NOMO-1 treated with DMSO at 0.1 percent for 48 hours (cell line): Measurements from ENCODE around the gene NMBR.
"Not testable (repeated sequence)": the region's sequence is repeated elsewhere in the genome, so short reads cannot be mapped to it uniquely, and the experiment has no call there.

Experiments used
- DNase-seq: peaks from one replicate; lab custom pipeline; 2025; ENCODE audit not compliant: unreplicated experiment; lab: John Stamatoyannopoulos, UW

NMBR gene

DNA sequence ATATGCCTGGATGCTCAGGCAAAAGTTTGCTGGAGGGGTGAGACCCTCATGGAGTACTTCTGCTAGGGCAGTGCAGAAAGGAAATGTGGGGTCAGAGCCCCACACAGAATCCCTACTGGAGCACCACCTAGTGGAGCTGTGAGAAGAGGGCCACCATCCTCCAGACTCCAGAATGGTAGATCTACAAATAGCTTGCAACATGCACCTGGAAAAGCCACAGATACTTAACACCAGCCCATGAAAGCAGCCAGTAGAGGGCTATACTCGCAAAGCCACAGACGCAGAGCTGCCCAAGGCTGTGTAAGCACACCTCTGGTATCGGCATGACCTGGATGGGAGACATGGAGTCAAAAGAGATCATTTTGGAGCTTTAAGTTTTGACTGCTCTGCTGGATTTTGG, 74.9 kb downstream of the NMBR start:
- DNase-seq, result no peak

DNA sequence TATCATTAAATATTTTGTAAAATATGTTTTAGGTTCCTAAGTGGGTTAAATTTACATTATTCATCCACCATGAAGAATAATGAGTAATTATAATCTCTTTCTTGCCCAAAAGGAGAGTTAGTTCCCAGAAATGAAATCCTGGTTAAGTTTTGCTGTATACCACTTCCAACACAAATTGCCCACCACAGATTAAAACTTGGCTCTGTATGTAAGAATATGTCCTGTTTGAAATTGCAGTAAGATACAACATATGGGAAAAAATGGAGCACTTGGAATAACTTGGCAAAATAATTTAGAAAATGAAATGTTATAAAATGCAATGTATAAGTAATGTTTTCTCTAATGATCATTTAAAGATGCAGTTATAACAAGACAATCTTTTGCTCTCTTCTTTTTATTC, 78.5 kb downstream of the NMBR start:
- DNase-seq, result no peak

DNA sequence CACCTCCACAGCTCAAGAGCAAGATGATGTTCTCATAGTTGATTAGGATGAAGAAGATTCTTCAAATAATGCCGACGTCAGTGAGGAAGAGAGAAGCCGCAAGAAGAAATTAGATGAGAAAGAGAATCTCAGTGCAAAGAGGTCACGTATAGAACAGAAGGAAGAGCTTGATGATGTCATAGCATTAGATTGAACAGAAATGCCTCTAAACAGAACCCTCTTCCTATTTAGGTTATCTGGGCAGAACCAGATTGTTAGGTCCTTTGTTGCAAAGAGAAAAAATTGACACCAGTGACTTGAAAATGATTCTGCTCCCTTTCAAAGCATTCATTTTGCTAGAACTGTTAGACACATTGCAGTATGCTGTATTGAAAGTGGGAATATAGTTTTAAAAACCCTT, 84.1 kb downstream of the NMBR start:
- DNase-seq, result not testable (repeated sequence)

DNA sequence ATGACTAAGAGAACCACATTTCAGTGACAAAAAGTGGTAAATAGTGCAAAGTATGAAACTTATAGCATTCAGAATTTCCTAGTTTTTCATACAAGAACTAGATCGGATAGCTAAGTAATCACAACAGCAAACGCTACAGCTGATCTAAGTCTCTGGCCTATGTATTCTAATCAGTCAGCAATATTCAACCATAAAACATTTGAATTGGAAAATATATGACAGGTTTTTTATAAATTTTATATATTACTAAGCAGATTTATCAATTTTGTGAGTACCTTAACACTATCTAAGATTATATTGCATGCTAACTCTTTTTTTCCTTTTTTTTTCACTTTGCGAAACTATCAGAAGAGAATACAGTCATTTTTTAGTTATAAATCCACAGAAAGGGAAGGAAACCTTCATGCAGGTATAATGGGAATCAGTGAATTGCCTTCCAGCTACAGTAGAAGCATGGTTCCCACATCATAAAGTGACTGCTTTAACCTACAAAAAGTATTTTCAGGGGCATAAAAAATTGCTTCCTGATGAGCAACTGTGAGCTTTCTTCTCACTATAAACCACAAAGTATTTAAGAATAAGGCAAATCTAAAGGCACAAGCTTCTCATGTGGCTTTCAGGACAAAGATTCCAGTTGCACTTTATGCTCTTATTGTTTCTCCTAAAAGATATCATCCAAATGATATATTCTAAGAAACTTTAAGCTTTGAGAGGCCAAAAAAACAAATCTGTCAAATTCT, 88.2 kb downstream of the NMBR start:
- DNase-seq, result no peak

DNA sequence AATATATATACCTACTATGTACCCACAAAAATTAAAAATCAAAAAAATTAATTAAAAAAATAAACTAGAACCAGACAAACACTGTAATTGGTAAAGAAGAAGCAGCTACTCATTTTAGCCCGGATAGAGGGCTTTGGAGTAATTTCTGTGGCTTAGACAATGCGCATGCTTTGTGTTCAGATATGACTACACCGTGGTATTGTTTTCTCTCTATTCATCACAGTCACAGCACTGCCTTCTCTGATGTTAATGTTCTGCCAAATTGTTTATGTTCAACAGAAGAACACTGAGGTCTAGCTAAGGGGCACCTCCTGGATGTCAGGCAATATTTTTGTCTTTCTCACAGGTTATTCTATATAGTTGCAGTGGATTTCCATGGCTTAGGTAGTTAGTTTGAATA, 91.7 kb downstream of the NMBR start:
- no peak for DNase-seq

DNA sequence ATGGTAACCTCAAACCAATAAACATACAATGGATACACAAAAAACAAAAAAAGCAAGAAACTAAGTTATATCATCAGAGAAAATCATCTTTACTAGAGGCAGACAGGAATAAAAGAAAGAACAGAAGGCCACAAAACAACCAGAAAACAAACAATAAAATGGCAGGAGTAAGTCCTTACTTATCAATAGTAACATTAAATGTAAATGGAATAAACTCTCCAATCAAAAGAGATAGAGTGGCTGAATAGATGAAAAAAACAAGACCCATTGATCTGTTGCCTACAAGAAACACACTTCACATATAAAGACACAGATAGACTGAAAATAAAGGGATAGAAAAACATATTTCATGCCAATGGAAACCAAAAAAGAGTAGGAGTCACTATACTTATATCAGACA, 95.5 kb downstream of the NMBR start:
- no peak for DNase-seq

DNA sequence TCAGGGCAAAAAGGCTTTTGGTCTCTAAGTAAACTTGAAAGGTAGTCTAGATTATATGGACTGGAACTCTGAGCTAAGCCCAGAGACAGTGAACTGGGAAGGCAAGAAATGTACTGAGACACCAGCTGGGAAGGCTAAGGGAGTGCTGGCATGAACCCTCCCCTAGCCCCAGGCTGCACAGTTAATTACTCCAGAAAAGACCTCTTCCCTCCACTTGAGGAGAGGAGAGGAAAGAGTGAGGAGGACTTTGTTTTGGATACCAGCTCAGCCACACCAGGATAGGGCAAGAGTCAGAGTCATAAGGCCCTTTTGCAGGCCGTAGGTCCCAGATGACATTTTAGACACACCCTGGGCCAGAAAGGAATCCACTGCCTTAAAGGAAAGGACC, 98.3 kb downstream of the NMBR start:
- no peak for DNase-seq

DNA sequence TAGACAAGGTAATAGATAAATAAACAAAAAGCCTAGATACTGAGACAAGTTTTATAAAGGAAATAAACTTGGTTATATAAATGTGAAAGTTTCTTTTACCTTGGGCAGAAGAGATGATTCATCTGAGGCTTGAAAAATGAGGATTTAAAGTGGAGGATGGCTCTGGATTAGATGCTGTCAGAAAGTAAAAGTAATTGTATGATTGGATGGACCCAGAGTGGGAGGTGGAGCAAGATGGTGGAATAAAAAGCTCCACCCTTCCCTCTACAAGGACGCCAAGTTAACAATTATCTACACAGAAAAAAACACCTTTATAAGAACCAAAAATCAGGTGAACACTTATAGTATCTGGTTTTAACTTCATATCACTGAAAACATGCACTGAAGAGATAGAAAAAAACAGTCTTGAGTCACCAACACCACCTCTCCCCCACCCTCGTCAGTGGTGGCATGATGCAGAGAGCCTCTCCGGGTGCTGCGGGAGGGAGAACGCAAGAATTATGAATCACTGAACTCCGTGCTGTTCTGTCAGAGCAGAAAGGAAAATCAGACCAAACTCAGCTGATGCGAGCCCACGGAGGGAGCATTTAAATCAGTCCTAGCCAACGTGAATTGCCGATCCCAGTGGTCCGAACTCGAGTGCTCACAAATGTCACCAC, 98.9 kb downstream of the NMBR start:
- no peak for DNase-seq

DNA sequence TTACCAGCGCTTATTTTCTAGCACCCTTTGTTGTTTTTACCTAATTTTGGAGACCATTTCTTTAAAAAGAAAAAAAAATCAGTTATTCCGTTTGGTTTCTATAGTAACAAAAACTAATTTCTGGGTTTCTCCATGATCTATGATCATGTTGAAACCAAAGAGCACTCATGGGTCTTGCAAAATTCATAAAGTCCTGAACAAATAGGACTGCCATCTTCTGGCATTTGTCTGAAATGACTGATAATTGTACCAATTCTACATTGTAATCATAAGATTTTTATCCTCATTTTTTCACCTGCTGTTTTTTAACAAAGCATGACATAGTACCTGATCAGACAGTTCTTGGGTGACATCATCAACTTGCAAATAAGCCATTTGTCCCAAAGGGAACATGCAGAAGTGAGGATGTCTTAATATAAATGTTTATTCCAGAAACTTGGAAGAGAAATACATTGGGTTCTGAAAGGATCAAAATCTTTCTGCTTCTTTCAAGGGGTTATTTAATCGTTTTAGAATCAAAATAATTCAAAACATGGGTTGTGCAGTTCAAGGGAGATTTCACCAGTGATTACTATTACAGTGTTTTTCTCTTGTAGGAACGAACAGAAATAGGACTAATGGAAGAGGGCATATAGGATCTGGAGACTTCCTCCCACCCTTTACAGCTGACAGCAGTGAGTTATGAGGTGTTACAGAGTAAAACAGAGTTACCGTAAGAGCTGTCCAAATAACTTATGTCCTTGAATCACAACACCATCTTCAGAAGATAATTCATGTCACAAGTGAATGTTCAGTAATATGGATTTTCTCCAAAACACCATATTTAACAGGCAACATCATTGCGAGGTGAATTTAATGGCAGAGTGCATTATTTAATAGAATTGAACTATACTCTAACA, 101.3 kb downstream of the NMBR start:
- no peak for DNase-seq

DNA sequence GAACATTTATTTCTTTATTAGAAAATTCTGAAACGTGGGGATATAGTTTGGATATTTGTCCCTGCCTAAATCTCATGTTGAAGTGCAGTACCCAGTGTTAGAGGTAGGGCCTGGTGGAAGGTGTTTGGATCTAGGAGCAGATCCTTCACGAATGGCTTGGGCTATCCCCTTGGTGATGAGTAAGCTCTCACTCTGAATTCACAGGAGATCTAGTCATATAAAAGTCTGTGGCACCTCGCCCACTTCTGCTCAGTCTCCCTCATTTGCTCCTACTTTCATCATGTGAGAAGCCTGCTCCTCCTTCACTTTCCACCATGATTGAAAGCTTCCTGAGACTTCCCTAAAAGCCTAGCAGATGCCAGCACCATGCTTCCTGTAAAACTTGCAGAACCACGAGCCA, 111.0 kb downstream of the NMBR start:
- no peak for DNase-seq

DNA sequence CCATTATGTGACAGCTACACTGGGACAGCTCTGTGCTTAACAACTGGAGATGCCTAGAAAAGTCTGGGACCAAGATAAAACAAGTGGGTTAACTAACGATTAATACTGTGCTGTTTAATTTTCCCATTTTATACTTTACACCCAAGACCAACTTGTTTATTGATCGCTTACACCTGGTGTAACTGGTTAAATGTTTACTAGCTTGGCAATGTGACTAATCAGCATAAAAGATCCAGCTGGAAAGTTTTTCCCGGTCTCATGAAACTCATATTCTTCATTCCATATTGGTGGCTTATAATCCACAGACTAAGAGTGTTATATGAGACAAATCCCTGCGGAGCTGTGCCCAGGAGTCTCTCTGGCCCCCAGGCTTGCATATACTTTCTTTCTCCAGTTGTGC, 115.9 kb downstream of the NMBR start:
- no peak for DNase-seq

DNA sequence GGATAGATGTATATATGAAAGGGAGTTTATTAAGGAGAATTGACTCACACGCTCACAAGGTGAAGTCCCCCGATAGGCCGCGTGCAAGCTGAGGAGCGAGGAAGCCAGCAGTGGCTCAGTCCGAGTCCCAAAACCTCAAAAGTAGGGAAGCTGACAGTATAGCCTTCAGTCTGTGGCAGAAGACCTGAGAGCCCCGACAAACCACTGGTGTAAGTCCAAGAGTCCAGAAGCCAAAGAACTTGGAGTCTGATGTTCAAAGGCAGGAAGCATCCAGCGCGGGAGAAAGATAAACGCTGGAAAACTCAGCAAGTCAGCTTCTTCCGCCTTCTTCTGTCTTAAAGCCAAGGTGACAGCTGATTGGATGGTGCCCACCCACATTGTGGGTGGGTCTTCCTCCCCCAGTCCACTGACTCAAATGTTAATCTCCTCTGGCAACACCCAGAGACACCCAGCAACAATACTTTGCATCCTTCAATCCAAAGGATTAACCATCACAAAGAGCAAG, 116.8 kb downstream of the NMBR start:
- no peak for DNase-seq

DNA sequence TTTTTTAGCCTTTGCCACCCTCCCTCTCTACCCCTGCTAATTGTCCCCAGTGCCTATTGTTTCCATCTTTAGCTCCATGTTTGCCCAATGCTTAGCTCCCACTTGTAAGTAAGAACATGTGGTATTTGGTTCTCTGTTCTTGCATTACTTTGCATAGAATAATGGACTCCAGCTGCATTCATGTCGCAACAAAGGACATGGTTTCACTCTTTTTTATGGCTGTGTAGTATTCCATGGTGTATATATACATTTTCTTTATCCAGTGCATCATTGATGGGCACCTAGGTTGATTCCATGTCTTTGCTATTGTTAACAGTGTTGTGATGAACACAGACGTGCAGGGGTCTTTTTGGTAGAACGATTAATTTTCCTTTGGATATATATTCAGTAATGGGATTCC, 118.4 kb downstream of the NMBR start:
- no peak for DNase-seq

DNA sequence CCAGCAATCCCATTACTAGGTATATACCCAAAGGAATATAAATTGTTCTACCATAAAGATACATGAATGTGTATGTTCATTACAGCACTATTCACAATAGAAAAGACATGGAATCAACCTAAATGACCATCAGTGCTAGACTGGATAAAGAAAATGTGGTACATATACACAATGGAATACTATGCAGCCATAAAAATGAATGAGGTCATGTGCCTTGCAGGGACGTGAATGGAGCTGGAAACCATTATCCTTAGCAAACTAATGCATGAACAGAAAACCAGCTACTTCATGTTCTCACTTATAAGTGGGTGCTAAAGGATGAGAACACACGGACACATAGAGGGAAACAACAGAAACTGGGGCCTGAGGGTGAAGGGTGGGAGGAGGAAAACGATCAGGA, 119.1 kb downstream of the NMBR start:
- not testable (repeated sequence) for DNase-seq

DNA sequence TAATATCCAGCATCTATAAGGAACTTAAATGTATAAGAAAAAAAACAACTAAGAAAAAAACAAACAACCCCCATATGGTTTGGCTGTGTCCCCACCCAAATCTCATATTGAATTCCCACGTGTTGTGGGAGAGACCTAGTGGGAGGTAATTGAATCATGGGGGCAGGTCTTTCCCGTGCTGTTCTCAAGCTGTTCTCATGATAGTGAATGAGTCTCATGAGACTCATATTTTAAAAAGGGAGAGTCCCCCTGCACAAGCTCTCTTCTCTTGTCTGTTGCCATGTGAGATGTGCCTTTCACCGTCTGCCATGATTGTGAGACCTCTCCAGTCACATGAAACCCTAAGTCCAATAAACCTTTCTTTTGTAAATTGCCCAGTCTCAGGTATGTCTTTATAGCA, 119.8 kb downstream of the NMBR start:
- DNase-seq, result no peak

DNA sequence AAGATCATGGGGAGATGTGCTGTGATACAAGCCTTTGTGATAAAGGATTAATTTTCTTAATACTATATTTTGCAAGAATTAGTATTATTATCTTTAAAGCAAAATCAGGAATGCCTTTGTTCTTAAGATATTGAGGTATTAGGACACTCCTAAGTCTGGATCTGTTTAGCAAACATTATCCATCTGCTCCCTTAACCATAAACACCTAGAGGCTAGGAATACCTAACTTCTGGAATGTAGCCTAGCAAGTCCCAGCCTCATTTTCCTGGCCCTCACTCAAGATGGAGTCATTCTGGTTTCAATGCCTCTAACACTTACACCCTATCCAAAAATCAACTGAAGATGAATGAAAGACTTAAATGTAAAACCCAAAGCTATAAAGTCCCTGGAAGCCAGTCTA, 120.5 kb downstream of the NMBR start:
- no peak for DNase-seq
